Adipocyte (in vitro differentiated cells): Measurements from ENCODE around the gene CASTOR1.

ENCODE experiments used
- DNase-seq: peaks from one replicate; pipeline ENCODE4 v3.0.0-alpha.2; 2015; ENCODE audit warnings: low read depth
- H3K27me3 ChIP-seq: replicated peaks from 2 replicates; pipeline ENCODE4 v1.7.0; 2013; ENCODE audit warnings: mild to moderate bottlenecking, low read length, moderate library complexity; ENCODE audit not compliant: control insufficient read depth, insufficient read depth
- H3K36me3 ChIP-seq: 2 replicates; pipeline ENCODE4 v1.7.0; 2013; ENCODE audit warnings: low read length, mild to moderate bottlenecking, moderate library complexity; ENCODE audit not compliant: control insufficient read depth, insufficient read depth, severe bottlenecking
- H3K4me1 ChIP-seq: 2 replicates; pipeline ENCODE4 v1.7.0; 2013; ENCODE audit warnings: mild to moderate bottlenecking, low read length, moderate library complexity; ENCODE audit not compliant: control insufficient read depth, insufficient read depth
- H3K4me3 ChIP-seq: 2 replicates; pipeline ENCODE4 v1.7.0; 2013; ENCODE audit warnings: mild to moderate bottlenecking, low read length, moderate library complexity
- H3K9ac ChIP-seq: 2 replicates; pipeline ENCODE4 v1.7.0; 2013; ENCODE audit warnings: mild to moderate bottlenecking, low read length, moderate library complexity
- H3K9me3 ChIP-seq: 2 replicates; pipeline ENCODE4 v1.7.0; 2013; ENCODE audit warnings: mild to moderate bottlenecking, low read length, moderate library complexity; ENCODE audit not compliant: control insufficient read depth

The CASTOR1 gene

DNA sequence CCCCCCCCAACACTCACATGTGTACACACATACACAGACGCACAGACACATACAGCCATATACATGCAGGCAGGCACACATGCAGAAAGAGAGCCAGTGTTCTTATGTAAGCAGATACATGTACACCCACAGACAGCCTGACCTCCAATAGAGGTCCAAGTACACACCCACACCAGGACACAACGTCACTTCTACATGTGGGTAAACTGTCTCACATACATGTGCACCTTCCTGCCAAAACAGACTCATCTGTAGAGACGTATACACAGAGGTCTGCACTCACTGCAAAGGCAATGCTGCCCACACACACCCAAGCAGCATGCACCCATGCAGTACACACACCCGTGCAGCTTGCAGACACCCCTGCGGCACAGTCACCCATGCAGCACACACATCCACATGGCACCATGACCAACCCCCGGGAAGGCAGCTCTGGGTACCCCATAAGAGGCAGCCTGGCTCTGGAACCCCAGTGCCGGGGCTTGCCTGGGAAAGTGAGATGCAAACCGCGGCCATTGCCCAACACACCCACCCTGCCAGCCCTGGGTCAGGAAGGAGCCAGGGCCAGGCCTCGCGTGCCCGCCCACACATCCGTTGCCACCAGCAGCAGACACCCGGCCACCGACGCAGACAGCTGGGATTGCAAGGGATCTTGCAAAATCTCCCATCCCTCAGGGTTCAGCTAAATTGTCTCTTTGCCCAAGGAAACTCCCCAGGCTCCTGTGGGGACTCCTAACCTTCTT lies 10.1 kb downstream of the CASTOR1 start:
- no peaks in the 10 kb centered on the region for H3K36me3 ChIP-seq
- H3K9ac ChIP-seq = no peak overlapping the region
- no peaks in the 10 kb centered on the region for H3K9me3 ChIP-seq
- no peaks in the 10 kb centered on the region for H3K27me3 ChIP-seq
- H3K4me1 ChIP-seq = peaks cover 32% of the 10 kb centered on the region
- no peak for DNase-seq
- no peak overlapping the region for H3K4me3 ChIP-seq

DNA sequence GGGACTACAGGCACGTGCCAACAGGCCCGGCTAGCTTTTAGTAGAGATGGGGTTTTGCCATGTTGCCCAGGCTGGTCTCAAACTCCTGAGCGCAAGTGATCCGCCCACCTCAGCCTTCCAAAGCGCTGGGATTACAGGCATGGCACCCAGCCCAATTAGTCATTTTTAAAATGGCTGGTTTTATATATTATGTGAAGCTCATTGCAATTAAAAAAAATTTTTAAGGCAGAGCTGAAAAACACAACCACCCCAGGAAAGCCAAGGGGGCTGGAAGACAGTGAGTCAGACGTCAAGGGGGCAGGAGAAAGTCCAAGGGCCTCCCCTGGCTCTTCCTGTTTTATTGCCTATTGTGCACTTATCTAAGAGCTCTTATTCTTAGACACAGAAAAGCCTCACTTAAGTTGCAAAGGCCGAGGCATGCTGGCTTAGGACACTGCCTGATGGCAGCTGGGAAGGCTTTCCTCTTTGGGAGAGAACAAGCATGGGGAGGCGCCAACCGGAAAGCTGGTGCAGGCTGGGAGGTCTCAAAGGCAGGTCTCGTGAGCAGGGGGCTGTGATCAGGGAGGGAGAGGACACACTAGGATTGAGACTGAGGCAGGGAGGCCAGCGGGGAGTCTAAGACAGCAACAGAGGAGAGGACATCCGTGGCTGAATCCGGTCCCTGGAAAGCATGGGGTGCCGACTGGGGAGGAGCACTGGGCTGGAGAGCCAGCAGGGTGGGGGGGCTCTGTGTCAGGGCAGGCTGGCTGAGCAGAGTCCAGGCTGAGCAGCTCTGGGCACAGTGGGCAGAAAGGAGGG lies 11.6 kb downstream of the CASTOR1 start:
- H3K36me3 ChIP-seq = no peaks in the 10 kb centered on the region
- H3K4me3 ChIP-seq = no peak overlapping the region
- peak; percentile 17 for DNase-seq
- peak overlapping the region; percentile 61 for H3K9ac ChIP-seq
- H3K9me3 ChIP-seq = no peaks in the 10 kb centered on the region
- H3K27me3 ChIP-seq = no peaks in the 10 kb centered on the region
- H3K4me1 ChIP-seq = peaks cover 32% of the 10 kb centered on the region

DNA sequence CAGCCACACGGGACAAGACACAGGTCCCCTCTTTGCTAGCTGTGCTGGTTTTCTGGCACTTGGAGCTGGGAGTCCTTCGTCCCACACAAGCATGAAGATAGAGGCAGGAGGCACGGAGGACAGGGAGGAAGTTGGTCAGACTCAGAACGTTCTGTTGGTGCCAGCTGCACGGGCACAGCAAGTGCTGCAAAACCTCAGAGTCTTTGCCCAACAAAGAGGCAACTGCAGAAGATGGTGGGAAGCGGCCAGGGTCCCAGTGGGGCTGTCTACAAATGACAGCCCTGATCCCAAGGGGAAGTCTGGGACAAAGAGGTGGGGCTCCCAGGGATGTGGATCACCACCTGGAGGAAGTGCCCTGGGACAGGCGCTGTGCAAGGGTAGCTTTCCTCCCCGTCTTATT lies 13.3 kb downstream of the CASTOR1 start:
- Histone ChIP-seq H3K4me1 (peaks cover 32% of the 10 kb centered on the region), H3K27me3 (peaks cover 3% of the 10 kb centered on the region), H3K4me3 (no peak overlapping the region), H3K9me3 (no peaks in the 10 kb centered on the region), H3K36me3 (no peaks in the 10 kb centered on the region), H3K9ac (no peak overlapping the region)
- DNase-seq = no peak

DNA sequence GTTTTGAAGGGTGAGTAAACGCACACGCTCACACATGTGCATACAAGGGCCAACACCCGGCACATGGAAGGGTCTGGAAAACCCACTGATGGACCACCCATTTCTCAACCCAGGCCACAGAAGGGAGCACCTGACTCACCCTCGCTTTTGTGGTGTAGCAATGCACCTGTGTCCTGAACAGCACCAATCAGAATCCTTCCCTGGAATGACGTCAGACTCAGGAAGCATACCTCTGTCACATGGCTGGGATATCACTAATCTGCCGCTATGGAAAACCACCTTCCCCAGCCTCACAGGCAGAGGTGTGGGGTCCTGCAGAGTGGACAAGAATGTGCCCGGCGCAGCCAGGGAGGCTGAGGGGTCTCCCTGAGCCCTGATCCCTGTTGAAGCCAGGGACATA lies 13.7 kb downstream of the CASTOR1 start:
- Histone ChIP-seq H3K36me3 (no peaks in the 10 kb centered on the region), H3K27me3 (peaks cover 4% of the 10 kb centered on the region), H3K4me3 (no peak overlapping the region), H3K9me3 (no peaks in the 10 kb centered on the region), H3K4me1 (peaks cover 32% of the 10 kb centered on the region), H3K9ac (no peak overlapping the region)
- no peak for DNase-seq

DNA sequence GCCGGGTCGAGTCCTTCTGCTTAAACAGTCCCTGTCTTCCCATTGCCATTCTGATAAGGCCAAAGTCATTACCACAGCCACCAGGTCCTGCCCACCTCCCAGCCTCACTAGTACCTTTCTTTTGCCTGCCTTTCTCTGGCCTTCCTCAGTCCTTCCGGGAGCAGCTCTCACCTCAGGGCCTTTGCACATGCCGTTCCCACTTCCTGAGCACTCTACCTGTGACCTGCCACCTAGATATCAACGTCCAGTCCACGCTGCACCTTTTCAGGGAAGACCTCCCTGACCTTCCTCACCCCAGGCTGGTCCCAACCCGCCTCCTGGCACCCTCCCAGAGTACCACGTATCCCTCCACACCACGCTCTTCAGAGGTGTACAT lies 14.9 kb downstream of the CASTOR1 start:
- Histone ChIP-seq H3K27me3 (peaks cover 4% of the 10 kb centered on the region), H3K36me3 (no peaks in the 10 kb centered on the region), H3K4me3 (no peak overlapping the region), H3K9me3 (no peaks in the 10 kb centered on the region), H3K9ac (no peak overlapping the region), H3K4me1 (peaks cover 25% of the 10 kb centered on the region)
- DNase-seq = no peak

DNA sequence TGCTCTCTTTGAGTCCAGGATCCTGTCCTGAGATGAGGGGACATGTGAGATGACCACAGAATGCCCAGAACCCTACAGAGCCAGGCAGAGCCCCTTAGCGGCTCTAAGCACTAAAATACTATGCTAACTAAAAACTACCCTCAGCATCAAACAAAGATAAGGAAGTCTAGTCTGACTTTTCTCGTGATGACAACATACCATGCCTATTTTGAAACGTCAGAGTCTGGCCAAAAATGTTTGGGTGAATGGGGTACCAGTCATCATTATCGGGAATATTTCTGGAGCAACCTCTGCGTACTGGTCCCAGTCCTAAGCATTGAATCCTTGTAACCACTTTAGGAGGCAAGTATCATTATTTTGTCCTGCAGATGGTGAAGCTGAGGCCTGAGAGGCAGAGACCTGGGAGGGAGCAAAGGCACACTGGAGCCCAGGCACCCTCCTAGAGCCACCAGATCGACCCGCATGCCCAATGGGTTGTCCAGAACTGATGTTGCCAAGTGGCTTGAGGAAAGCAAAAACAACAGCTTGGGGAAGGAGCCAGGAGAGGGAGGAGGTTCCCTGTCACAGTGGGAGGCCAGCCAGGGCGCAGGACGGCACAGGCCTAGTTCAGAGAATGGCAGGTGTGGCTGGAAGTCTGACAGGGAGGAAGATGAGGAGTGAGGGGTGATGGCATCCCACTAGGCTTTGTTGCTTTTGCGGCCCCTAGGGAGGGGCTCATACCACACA lies 15.4 kb downstream of the CASTOR1 start:
- H3K4me3 ChIP-seq = no peak overlapping the region
- DNase-seq = no peak
- no peaks in the 10 kb centered on the region for H3K36me3 ChIP-seq
- peaks cover 4% of the 10 kb centered on the region for H3K27me3 ChIP-seq
- H3K4me1 ChIP-seq = peaks cover 20% of the 10 kb centered on the region
- H3K9me3 ChIP-seq = no peaks in the 10 kb centered on the region
- no peak overlapping the region for H3K9ac ChIP-seq

DNA sequence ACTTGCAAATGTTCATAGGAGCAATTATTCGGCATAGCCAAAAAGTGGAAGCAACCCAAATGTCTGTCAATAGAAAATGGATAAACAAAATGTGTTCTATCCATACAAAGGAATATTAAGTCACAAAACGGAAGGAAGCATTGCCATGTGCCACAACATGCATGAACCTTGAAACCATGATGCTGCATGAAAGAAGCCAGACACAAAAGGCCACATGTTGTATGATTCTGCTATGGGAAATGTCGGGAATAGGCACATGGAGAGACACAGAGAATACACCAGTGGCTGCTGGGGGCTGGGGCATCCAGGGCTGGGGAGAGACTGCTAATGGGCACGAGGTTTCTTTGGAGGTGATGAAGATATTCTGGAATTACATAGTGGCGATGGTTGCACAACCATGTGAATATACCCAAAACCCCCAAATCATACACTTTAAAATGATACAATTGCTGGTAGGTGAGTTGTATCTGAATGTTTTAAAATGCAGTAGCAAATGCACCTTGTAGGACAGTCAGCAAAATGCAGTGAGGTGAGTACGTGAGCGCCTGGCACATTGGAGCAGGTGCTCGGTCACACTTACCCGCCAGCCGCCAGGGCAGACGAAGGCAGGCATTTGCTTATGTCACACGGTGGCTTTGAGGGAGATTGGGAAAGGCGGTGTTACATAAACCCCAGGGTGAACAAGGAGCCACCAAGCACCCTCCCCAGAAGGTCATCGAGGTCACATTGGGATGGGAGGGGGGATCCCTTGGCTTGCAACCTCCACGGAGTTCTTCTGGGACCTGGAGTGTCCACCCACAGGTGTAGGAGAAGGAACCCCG lies 16.3 kb downstream of the CASTOR1 start:
- Histone ChIP-seq H3K9me3 (no peaks in the 10 kb centered on the region), H3K36me3 (no peaks in the 10 kb centered on the region), H3K4me3 (no peak overlapping the region), H3K9ac (no peak overlapping the region), H3K4me1 (peaks cover 13% of the 10 kb centered on the region), H3K27me3 (peaks cover 4% of the 10 kb centered on the region)
- DNase-seq = no peak

DNA sequence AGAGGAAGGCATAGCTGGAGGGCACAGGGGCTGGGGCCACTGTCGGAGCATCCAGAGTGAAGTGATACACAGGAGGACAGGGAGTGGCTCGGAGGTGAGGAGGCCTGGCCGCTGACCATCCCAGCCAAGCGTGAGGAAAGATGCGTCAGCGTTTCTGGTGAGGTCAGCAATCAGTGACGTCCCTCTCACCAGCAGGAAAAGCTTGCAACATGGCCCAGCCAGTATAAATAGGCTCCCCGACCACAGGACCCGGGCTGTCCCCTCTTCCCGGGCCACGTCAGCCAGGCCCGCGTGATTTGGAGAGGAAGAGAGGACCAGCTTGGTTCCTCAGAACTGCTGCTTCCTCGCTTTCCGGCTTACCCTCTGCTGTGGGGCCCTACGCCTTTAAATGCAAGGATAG lies 18.5 kb downstream of the CASTOR1 start:
- H3K27me3 ChIP-seq = peaks cover 4% of the 10 kb centered on the region
- H3K9me3 ChIP-seq = no peaks in the 10 kb centered on the region
- no peak for DNase-seq
- no peak overlapping the region for H3K4me3 ChIP-seq
- H3K36me3 ChIP-seq = no peaks in the 10 kb centered on the region
- H3K4me1 ChIP-seq = no peaks in the 10 kb centered on the region
- H3K9ac ChIP-seq = no peak overlapping the region

DNA sequence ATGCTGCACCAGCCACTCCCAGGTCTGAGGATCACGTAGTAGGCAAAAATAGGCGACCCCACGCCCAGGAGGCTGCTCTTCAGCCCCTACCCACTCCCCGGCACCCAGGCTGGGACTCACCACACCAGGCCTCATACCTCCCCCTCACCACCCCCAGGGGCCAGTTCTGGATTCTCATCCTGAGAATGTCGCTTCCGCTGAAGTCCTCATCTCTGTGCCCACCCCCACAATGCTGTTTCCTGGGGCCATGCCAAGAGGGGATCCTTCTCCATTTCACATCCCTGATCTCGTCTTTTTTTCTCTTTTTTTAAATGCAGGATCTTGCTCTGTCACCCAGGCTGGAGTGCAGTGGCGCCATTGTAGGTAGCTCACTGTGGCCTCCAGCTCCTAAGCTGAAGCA lies 21.0 kb downstream of the CASTOR1 start:
- Histone ChIP-seq H3K27me3 (peaks cover 4% of the 10 kb centered on the region), H3K36me3 (no peaks in the 10 kb centered on the region), H3K4me3 (no peak overlapping the region), H3K4me1 (no peaks in the 10 kb centered on the region), H3K9ac (no peak overlapping the region), H3K9me3 (no peaks in the 10 kb centered on the region)
- DNase-seq = no peak

DNA sequence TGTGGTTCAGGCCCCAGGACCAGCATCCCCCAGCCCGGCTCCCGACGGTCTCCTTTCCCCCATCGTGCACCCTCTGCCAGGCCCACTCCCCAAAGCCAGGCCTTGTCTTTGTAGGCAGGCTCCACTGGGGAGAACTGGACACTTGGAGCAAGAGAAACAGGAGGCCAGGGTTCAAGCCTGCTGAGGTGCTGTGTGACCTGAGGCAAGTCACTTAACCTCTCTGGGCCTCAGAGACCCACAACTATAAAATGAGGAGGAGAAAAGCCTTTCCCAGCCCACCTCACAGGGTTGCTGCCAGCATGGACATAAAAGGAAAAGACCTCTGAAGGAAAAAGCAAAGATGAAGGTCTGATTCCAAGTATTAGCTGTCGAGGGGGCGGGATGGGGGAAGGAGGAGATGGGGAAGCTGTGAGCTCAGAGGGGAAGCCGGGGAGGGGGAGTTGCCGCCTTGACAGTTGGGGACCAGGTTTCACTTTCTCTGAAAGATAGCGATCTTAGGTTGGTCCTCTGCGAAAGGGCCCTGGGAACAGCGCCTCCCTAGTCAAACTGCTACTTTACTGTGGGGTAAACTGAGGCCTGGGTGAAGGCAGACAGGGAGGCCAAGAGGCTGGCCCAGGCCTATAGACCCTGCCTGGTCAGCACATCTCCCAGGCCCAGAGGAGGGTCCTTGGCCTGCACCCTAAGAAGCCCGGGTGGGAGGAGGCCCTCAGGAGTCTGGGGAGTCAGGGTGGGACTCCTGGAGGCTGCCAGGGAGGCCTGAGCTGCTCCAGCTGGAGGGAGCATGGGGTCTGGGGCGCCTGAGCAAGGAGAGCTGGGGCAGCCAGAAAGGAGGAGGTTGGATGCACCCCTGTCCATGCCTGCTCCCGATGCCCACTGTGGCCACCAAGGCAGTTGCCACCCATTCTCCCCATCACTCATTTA lies 21.7 kb downstream of the CASTOR1 start:
- Histone ChIP-seq H3K27me3 (peaks cover 4% of the 10 kb centered on the region), H3K4me3 (no peak overlapping the region), H3K36me3 (no peaks in the 10 kb centered on the region), H3K4me1 (no peaks in the 10 kb centered on the region), H3K9me3 (no peaks in the 10 kb centered on the region), H3K9ac (no peak overlapping the region)
- no peak for DNase-seq
